Forelimb muscle (tissue), 1 donor: ENCODE data around the gene ZGPAT. TPM values are rescaled to one million over a fixed set of nuclear protein-coding genes. Genes with fewer than 3 reads are reported as not detected.

Experiments used
- DNase-seq: peaks from one replicate; pipeline ENCODE4 v3.0.0-alpha.2; 2013; ENCODE audit warnings: low read depth
- polyA plus RNA-seq: library from polyadenylated mRNA; unstranded; fragments of 120-200 nt; gene quantifications from one replicate; pipeline ENCODE4 v1.2.1, GENCODE V29; 2013; ENCODE audit not compliant: insufficient read length

ZGPAT gene
- polyA plus RNA-seq, 1 donor, result 12.6 TPM

- DNase-seq, result no peak
Measured at GRCh38 chr20:63782521-63782971, 74.7 kb downstream of the ZGPAT start.

DNA sequence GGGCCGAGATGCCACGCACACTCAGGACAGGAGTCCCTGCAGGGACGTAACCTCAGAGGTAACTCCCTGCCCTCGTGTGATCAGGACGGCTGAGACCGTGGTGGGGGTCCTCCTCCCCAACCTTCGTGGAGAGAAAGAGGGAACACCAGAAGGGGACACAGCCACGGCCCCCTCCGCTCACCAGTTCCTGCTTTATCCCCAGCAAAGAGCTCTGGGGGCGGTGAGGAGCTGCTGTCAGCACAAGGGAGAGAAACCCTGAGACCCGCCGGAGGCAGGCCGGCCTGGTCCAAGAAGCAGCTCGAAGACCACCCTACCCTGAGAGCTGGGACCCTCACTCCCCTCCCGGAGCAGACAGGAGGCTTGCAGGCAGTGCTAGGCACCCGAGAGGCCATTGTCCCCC, 76.1 kb downstream of the ZGPAT start:
- no peak for DNase-seq

DNA sequence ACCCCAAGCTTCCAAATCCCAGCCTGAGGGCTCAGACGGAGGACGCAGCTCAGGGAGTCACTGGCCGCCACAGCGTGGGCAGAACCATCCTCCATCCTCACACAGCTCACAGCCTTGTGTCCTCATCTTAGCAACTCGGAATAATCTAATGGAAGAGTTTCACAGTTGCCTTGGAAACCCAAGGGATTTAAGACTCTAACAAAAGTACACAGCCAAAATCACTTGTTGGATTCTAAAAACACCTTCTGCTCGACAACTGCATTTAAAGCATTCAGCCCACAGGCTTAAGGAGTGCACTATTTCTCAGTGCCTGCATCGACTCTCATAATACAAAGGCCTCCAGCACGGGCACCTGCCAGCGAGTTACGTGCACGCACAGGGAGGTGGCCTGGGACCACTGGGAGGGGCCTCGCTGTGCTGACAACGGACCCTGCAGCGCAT, 77.9 kb downstream of the ZGPAT start:
- DNase-seq, result no peak

Other genes with a start within 250 kb of the ZGPAT start
- gene KCNQ2, start 235.4 kb upstream of the ZGPAT start, polyA plus RNA-seq, result 3.5 TPM
- gene EEF1A2, start 209.0 kb upstream of the ZGPAT start, polyA plus RNA-seq, result 1,049 TPM
- gene PPDPF, start 187.3 kb upstream of the ZGPAT start, polyA plus RNA-seq, result 254 TPM
- 0.34 TPM for gene PTK6, start 170.7 kb upstream of the ZGPAT start, polyA plus RNA-seq
- gene SRMS, start 160.3 kb upstream of the ZGPAT start, polyA plus RNA-seq, result not detected
- 0.13 TPM for gene FNDC11, start 153.9 kb upstream of the ZGPAT start, polyA plus RNA-seq
- gene HELZ2, start 133.8 kb upstream of the ZGPAT start, polyA plus RNA-seq, result 6.6 TPM
- 6.8 TPM for gene GMEB2, start 80.9 kb upstream of the ZGPAT start, polyA plus RNA-seq
- 11.4 TPM for gene STMN3, start 54.6 kb upstream of the ZGPAT start, polyA plus RNA-seq
- gene RTEL1, start 49.7 kb upstream of the ZGPAT start, polyA plus RNA-seq, result 11.0 TPM
- gene TNFRSF6B, start 11.4 kb upstream of the ZGPAT start, polyA plus RNA-seq, result 1.6 TPM
- 25.3 TPM for gene ARFRP1, start 63 bp upstream of the ZGPAT start, polyA plus RNA-seq
- gene LIME1, start 28.6 kb downstream of the ZGPAT start, polyA plus RNA-seq, result 4.6 TPM
- 148 TPM for gene SLC2A4RG, start 31.7 kb downstream of the ZGPAT start, polyA plus RNA-seq
- gene ZBTB46, start 123.2 kb downstream of the ZGPAT start, polyA plus RNA-seq, result 18.1 TPM
- not detected for gene ABHD16B, start 153.5 kb downstream of the ZGPAT start, polyA plus RNA-seq
- 76.8 TPM for gene TPD52L2, start 157.2 kb downstream of the ZGPAT start, polyA plus RNA-seq
- 32.6 TPM for gene DNAJC5, start 187.1 kb downstream of the ZGPAT start, polyA plus RNA-seq
- gene UCKL1, start 248.4 kb downstream of the ZGPAT start, polyA plus RNA-seq, result 48.5 TPM